Fibroblast of lung (primary cell): Measurements from ENCODE around the gene NOXO1. TPM values are rescaled to one million over a fixed set of nuclear protein-coding genes. Genes with fewer than 3 reads are reported as not detected.
A peak's percentile ranks its signal among the peaks of the same experiment; 100 is the strongest.

Experiments
- DNase-seq, 2 donors: peaks; one replicate each; pipeline versions ENCODE4 v3.0.0 to v3.0.0-alpha.2; 2010; ENCODE audit warnings: low read depth in 2 of 2
- H2AFZ ChIP-seq: 2 replicates; pipeline ENCODE4 v1.5.1; 2012; ENCODE audit warnings: low read length, control low read depth, inconsistent platforms
- H3K27ac ChIP-seq: 2 replicates; pipeline ENCODE4 v1.5.1; 2011; ENCODE audit warnings: low read length, control low read depth; ENCODE audit not compliant: insufficient read depth
- H3K27me3 ChIP-seq: 2 replicates; pipeline ENCODE4 v1.5.1; 2011; ENCODE audit warnings: mild to moderate bottlenecking, low read length; ENCODE audit not compliant: control insufficient read depth, insufficient read depth
- H3K36me3 ChIP-seq: 2 replicates; pipeline ENCODE4 v1.5.1; 2011; ENCODE audit warnings: low read length; ENCODE audit not compliant: control insufficient read depth, insufficient read depth
- H3K4me1 ChIP-seq: 2 replicates; pipeline ENCODE4 v1.5.1; 2011; ENCODE audit warnings: low read length; ENCODE audit not compliant: control insufficient read depth, insufficient read depth; ENCODE audit errors: extremely low read depth
- H3K4me2 ChIP-seq: 2 replicates; pipeline ENCODE4 v1.5.1; 2011; ENCODE audit warnings: low read length, control low read depth; ENCODE audit not compliant: insufficient read depth; ENCODE audit errors: extremely low read depth
- H3K4me3 ChIP-seq, 4 experiments: fragments of 200-600 bp in 1 of 4; sonication (generic) in 1 of 4; replicated peaks in 1 of 4; 2 replicates each; pipeline ENCODE4 v1.5.1; 2011 to 2016; ENCODE audit warnings: low read length in 4 of 4, low read depth in 3 of 4, mild to moderate bottlenecking in 3 of 4, control low read depth in 2 of 4, inconsistent platforms in 1 of 4, mixed read lengths in 1 of 4; ENCODE audit not compliant: insufficient read depth in 1 of 4; ENCODE audit errors: control extremely low read depth in 1 of 4
- H3K79me2 ChIP-seq: 2 replicates; pipeline ENCODE4 v1.5.1; 2012; ENCODE audit warnings: mild to moderate bottlenecking, low read length, inconsistent platforms; ENCODE audit not compliant: control insufficient read depth, insufficient read depth
- H3K9ac ChIP-seq: 2 replicates; pipeline ENCODE4 v1.5.1; 2011; ENCODE audit warnings: mild to moderate bottlenecking, low read length, control low read depth; ENCODE audit not compliant: insufficient read depth
- H3K9me3 ChIP-seq: 2 replicates; pipeline ENCODE4 v1.5.1; 2012; ENCODE audit warnings: low read depth, low read length; ENCODE audit not compliant: control insufficient read depth, insufficient read depth
- H4K20me1 ChIP-seq: 2 replicates; pipeline ENCODE4 v1.5.1; 2011; ENCODE audit warnings: low read length; ENCODE audit not compliant: control insufficient read depth, insufficient read depth; ENCODE audit errors: extremely low read depth
- EZH2 ChIP-seq: IDR thresholded peaks from 2 replicates; pipeline ENCODE4 v1.5.1; 2012; ENCODE audit warnings: low read length, control low read depth, mild to moderate bottlenecking; ENCODE audit errors: missing control alignments
- polyA plus RNA-seq, 2 donors: library from polyadenylated mRNA; depleted of rRNA in 1 of 2; stranded (reverse) in 1 of 2; unstranded in 1 of 2; fragments of >200 nt; gene quantifications; 2 replicates each; pipeline ENCODE4 v1.2.1, GENCODE V29; 2011 to 2012; ENCODE audit warnings: missing spikeins in 1 of 2
- total RNA-seq: library from RNA; depleted of rRNA; stranded (reverse); fragments of >200 nt; gene quantifications from 2 replicates; pipeline ENCODE4 v1.2.1, GENCODE V29; 2014
- TF ChIP-seq, protein P1 (sequence below), 2 donors: IDR thresholded peaks in 1 of 2; conservative IDR thresholded peaks in 1 of 2; 1 replicate in 1 of 2; 2 replicates in 1 of 2; pipeline ENCODE4 v1.5.1; 2011 to 2012; ENCODE audit warnings: low read length in 2 of 2, control low read depth in 1 of 2, inconsistent platforms in 1 of 2, low read depth in 1 of 2, mild to moderate bottlenecking in 1 of 2

NOXO1 gene
- total and polyA plus RNA-seq, 2 donors (not counting 1 experiment from before 2014, with no cell fraction given), result 0.03 TPM; not detected in 1

- Histone ChIP-seq H3K9me3 (no peaks in the 10 kb centered on the region), H3K4me2 (peak overlapping the region; percentile 99), H3K9ac (peak overlapping the region; percentile 53), H3K27ac (no peak overlapping the region), H3K27me3 (no peaks in the 10 kb centered on the region), H3K4me1 (peaks cover 25% of the 10 kb centered on the region), H2AFZ (peak overlapping the region; percentile 7), H3K36me3 (peaks cover 2% of the 10 kb centered on the region), H4K20me1 (no peaks in the 10 kb centered on the region), H3K79me2 (peaks cover 4% of the 10 kb centered on the region), H3K4me3 (peak overlapping the region; percentile 56 to 82 (median 67))
- no peak for TF ChIP-seq EZH2
- TF ChIP-seq, protein P1, sequence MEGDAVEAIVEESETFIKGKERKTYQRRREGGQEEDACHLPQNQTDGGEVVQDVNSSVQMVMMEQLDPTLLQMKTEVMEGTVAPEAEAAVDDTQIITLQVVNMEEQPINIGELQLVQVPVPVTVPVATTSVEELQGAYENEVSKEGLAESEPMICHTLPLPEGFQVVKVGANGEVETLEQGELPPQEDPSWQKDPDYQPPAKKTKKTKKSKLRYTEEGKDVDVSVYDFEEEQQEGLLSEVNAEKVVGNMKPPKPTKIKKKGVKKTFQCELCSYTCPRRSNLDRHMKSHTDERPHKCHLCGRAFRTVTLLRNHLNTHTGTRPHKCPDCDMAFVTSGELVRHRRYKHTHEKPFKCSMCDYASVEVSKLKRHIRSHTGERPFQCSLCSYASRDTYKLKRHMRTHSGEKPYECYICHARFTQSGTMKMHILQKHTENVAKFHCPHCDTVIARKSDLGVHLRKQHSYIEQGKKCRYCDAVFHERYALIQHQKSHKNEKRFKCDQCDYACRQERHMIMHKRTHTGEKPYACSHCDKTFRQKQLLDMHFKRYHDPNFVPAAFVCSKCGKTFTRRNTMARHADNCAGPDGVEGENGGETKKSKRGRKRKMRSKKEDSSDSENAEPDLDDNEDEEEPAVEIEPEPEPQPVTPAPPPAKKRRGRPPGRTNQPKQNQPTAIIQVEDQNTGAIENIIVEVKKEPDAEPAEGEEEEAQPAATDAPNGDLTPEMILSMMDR (conservative IDR thresholded peaks at IDR 0.05 in 1 of 2, IDR thresholded peaks at IDR 0.05 in 1 of 2; ENCODE audit: low read depth in 1 of 2, low read length in 2 of 2), result no peak
- DNase-seq, result peak in 1 of 2 donors; percentile 64
These were observed 46.0 kb upstream of the NOXO1 start for GRCh38 chr16:2027024-2028010.

- Histone ChIP-seq H3K9ac (peak within 1 kb of the TSS; percentile 53), H3K27ac (no peak within 1 kb of the TSS), H3K4me3 (peak within 1 kb of the TSS; percentile 56 to 82 (median 67)), H3K79me2 (peaks cover 4% of the 10 kb centered on the region), H3K4me1 (peaks cover 23% of the 10 kb centered on the region), H3K4me2 (peak within 1 kb of the TSS; percentile 99), H3K27me3 (no peaks in the 10 kb centered on the region), H4K20me1 (no peaks in the 10 kb centered on the region), H2AFZ (peak within 1 kb of the TSS; percentile 7), H3K36me3 (peaks cover 2% of the 10 kb centered on the region), H3K9me3 (no peaks in the 10 kb centered on the region)
- DNase-seq, result no peak
- TF ChIP-seq, protein P1 (conservative IDR thresholded peaks at IDR 0.05 in 1 of 2, IDR thresholded peaks at IDR 0.05 in 1 of 2; ENCODE audit: low read depth in 1 of 2, low read length in 2 of 2), result no peak
- no peak for TF ChIP-seq EZH2
These were observed 45.3 kb upstream of the NOXO1 start, which contains the start of gene NHERF2 for GRCh38 chr16:2026461-2027023. NHERF2 (plus strand) TSS chr16:2026902; CDS start chr16:2027006, 104 bp downstream.

DNA sequence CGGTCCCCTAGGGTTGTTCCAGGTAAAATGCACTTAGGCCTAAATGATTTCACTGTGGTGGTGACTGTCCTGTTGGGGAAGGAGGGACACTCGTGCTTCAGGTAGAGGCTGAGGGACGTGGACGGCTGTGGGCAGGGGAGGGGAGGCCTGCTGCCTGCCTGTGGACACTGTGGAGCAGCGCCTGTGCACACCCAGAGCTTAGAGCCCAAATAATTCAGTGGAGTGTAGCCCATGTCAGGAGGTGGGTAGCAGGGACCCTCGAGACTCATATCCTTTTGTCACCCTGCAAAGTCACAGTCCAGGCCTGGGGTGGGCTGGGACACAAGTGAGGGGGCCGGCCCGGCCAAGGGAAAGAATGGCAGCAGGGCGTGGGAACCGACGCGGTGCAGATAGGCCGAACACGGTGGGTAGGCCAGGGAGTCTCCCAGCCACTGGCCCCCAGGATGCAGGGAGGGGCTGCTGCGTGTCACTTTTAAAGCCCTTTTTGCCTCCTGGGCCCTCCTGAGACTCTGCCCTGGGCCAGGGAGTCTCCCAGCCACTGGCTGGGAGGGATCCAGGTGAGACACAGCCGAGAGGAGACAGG, 44.7 kb upstream of the NOXO1 start:
- Histone ChIP-seq H3K4me3 (peak overlapping the region in 2 of 4 experiments; percentile 14 to 49), H3K9me3 (no peaks in the 10 kb centered on the region), H4K20me1 (no peaks in the 10 kb centered on the region), H3K36me3 (peaks cover 2% of the 10 kb centered on the region), H3K4me2 (no peak overlapping the region), H3K79me2 (peaks cover 4% of the 10 kb centered on the region), H3K27me3 (no peaks in the 10 kb centered on the region), H2AFZ (no peak overlapping the region), H3K4me1 (peaks cover 23% of the 10 kb centered on the region), H3K27ac (no peak overlapping the region), H3K9ac (no peak overlapping the region)
- no peak for TF ChIP-seq EZH2
- TF ChIP-seq, protein P1 (conservative IDR thresholded peaks at IDR 0.05 in 1 of 2, IDR thresholded peaks at IDR 0.05 in 1 of 2; ENCODE audit: low read depth in 1 of 2, low read length in 2 of 2), result no peak
- no peak for DNase-seq
